ENCODE data around the gene DEFB121.

DNA sequence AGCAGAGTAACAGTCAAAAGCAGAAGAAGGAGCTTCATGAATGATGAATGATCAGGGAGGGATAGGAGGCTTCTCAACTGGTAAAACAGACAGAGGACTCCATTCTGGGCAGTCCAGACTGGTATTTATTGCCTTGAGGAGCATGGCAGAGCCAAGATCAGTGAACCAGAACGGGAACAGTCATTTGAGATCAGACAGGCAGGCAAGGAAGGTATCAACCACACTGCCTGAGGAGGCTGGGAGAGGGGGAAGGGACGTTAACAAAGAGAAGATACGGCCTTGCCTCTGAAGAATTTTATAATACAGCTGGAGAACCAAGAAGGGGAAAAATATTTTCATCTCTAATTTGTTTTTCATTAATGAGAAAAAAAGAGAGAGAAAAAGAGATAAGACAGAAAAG, at the start of gene DEFB121:
- TF ChIP-seq, protein P1, sequence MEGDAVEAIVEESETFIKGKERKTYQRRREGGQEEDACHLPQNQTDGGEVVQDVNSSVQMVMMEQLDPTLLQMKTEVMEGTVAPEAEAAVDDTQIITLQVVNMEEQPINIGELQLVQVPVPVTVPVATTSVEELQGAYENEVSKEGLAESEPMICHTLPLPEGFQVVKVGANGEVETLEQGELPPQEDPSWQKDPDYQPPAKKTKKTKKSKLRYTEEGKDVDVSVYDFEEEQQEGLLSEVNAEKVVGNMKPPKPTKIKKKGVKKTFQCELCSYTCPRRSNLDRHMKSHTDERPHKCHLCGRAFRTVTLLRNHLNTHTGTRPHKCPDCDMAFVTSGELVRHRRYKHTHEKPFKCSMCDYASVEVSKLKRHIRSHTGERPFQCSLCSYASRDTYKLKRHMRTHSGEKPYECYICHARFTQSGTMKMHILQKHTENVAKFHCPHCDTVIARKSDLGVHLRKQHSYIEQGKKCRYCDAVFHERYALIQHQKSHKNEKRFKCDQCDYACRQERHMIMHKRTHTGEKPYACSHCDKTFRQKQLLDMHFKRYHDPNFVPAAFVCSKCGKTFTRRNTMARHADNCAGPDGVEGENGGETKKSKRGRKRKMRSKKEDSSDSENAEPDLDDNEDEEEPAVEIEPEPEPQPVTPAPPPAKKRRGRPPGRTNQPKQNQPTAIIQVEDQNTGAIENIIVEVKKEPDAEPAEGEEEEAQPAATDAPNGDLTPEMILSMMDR (IDR thresholded peaks at IDR 0.05; ENCODE audit: insufficient read depth, low read length): no peak
- TF ChIP-seq POLR2AphosphoS5 (IDR thresholded peaks at IDR 0.05; ENCODE audit: low read depth): no peak
